BJ (cell line): ENCODE measurements around the gene TBC1D12. TPM values are rescaled to one million over a fixed set of nuclear protein-coding genes. Genes with fewer than 3 reads are reported as not detected.
"Not testable (repeated sequence)": the region's sequence is repeated elsewhere in the genome, so short reads cannot be mapped to it uniquely, and the experiment has no call there.

Experiments
- CTCF ChIA-PET: fragments of 350-600 bp; formaldehyde crosslinking; extraction: SDS; loops from one replicate; lab custom pipeline; 2021; ENCODE audit warnings: antibody characterized with exemption, inconsistent platforms; lab: Yijun Ruan, JAX
- POLR2A ChIA-PET: fragments of 300-600 bp; sonication (Branson Sonifier 250); formaldehyde crosslinking; extraction: SDS; loops from one replicate; lab custom pipeline; 2021; ENCODE audit warnings: antibody characterized with exemption; lab: Charles Lee
- DNase-seq: peaks from one replicate; pipeline ENCODE4 v3.0.0-alpha.2; 2011; ENCODE audit warnings: low read depth
- H3K27me3 ChIP-seq: 2 replicates; pipeline ENCODE4 v1.6.0; 2011; ENCODE audit warnings: low read length; ENCODE audit not compliant: control insufficient read depth, insufficient read depth
- H3K36me3 ChIP-seq: 2 replicates; pipeline ENCODE4 v1.5.1; 2011; ENCODE audit warnings: low read length; ENCODE audit not compliant: control insufficient read depth, insufficient read depth
- H3K4me3 ChIP-seq: 2 replicates; pipeline ENCODE4 v1.5.1; 2011; ENCODE audit warnings: low read depth, mild to moderate bottlenecking, control low read depth, low read length
- polyA plus RNA-seq: library from polyadenylated mRNA; depleted of rRNA; stranded (reverse); fragments of >200 nt; gene quantifications from 2 replicates; pipeline ENCODE4 v1.2.3, GENCODE V29; 2011
- TF ChIP-seq, protein P1 (sequence below): IDR thresholded peaks from 2 replicates; pipeline ENCODE4 v1.5.1; 2011; ENCODE audit warnings: low read depth, mild to moderate bottlenecking, control low read depth, inconsistent platforms, low read length, moderate library complexity; ENCODE audit not compliant: insufficient read depth

Gene TBC1D12
- polyA plus RNA-seq, 1 experiment, result 2.3 TPM

DNA sequence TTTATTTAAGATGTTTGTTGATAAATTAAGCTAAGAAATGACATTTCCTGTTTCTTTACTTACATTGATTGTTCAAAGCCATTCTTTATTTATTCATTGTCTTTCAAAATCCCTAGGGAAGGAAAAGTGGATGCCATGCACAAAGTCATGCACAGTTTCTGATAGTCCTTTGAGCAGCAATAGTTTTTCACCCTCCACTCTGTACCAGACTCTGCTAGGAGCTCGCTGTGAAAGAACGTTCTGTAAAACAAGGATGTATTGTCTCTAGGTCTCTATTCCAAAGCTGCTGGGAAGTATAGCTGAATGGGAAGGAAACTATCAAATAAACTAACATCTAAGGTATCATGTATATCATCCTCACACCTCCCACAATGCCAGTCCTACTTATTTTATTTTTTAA lies 31.8 kb upstream of the TBC1D12 start:
- ChIA-PET CTCF (interaction anchor here (1.1 kb wide), 1 partner anchor 73 kb away, joined by 3 read pairs; no protein-coding TSS in a partner anchor), POLR2A (no interaction called here)
- Histone ChIP-seq H3K27me3 (peaks cover 4% of the 10 kb centered on the region), H3K36me3 (no peaks in the 10 kb centered on the region), H3K4me3 (no peak overlapping the region)
- DNase-seq, result no peak
- TF ChIP-seq, protein P1, sequence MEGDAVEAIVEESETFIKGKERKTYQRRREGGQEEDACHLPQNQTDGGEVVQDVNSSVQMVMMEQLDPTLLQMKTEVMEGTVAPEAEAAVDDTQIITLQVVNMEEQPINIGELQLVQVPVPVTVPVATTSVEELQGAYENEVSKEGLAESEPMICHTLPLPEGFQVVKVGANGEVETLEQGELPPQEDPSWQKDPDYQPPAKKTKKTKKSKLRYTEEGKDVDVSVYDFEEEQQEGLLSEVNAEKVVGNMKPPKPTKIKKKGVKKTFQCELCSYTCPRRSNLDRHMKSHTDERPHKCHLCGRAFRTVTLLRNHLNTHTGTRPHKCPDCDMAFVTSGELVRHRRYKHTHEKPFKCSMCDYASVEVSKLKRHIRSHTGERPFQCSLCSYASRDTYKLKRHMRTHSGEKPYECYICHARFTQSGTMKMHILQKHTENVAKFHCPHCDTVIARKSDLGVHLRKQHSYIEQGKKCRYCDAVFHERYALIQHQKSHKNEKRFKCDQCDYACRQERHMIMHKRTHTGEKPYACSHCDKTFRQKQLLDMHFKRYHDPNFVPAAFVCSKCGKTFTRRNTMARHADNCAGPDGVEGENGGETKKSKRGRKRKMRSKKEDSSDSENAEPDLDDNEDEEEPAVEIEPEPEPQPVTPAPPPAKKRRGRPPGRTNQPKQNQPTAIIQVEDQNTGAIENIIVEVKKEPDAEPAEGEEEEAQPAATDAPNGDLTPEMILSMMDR, result no peak

DNA sequence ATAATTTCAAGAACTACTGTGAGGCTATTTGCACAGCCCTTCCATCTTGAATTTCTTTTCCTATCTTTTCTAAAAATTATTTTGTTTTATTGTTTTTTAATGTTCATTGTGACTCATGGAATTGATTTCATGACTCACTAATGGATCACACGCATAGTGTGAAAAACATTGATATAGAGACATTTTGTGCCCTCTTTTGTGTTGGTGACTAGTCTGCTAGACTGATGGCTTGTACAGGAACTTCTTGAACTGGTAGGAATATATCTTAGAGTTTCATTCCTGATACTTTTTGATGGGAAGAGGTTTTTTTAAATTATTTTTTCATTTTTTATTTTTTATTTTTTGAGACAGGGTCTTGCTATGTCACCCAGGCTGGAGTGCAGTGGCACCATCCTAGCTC lies 27.0 kb upstream of the TBC1D12 start:
- H3K36me3 ChIP-seq, result no peaks in the 10 kb centered on the region
- CTCF ChIA-PET, result no interaction called here
- POLR2A ChIA-PET, result no interaction called here
- H3K27me3 ChIP-seq, result no peaks in the 10 kb centered on the region; the same call in 1 of the 2 replicates
- no peak overlapping the region for H3K4me3 ChIP-seq
- TF ChIP-seq, protein P1, result no peak
- DNase-seq, result no peak

DNA sequence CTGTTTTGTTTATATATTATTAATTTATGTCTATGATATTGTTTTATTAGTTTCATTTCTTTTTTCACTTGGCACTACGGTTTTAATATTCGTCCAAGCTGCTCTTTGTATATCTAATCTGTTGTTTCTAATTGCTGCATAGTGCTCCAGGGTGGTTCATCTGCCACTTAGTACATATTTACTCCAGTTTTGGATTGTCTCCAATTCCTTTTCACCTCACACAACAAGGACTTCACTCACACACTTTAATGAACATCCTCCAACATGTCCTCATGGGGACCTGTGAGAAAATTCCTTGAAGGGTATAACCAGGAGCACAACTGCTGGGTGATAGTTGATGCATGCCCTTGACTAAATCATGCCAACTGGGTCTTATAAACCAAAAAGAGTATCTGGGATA lies 25.5 kb upstream of the TBC1D12 start:
- H3K4me3 ChIP-seq, result no peak overlapping the region
- H3K36me3 ChIP-seq, result no peaks in the 10 kb centered on the region
- TF ChIP-seq, protein P1, result no peak
- DNase-seq, result no peak
- ChIA-PET CTCF (interaction anchor here (0.9 kb wide), 1 partner anchor 56 kb away, joined by 3 read pairs; no protein-coding TSS in a partner anchor), POLR2A (no interaction called here)
- no peaks in the 10 kb centered on the region for H3K27me3 ChIP-seq

DNA sequence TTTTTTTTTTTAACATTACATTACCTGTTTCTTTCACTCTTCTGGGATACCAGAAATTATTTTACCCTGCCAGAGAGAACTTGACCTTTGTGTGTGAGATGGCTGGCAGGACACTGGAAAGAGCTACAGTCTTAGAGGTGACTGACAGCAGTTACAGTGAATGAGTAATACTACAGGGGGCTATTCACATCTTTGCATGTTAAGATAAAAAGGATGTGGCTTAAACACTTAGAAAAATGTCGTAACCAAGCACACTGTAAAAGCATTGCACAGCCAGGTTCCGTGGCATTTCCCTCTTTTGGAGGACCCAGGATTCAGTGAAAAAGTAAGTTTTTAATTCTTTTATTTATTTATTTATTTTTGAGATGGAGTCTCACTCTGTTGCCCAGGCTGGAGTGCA lies 18.8 kb upstream of the TBC1D12 start:
- Histone ChIP-seq H3K36me3 (no peaks in the 10 kb centered on the region), H3K27me3 (no peaks in the 10 kb centered on the region), H3K4me3 (no peak overlapping the region)
- TF ChIP-seq, protein P1, result no peak
- ChIA-PET CTCF (interaction anchor here (1.2 kb wide), 1 partner anchor 20 kb away, joined by 4 read pairs; no protein-coding TSS in a partner anchor), POLR2A (no interaction called here)
- DNase-seq, result no peak

DNA sequence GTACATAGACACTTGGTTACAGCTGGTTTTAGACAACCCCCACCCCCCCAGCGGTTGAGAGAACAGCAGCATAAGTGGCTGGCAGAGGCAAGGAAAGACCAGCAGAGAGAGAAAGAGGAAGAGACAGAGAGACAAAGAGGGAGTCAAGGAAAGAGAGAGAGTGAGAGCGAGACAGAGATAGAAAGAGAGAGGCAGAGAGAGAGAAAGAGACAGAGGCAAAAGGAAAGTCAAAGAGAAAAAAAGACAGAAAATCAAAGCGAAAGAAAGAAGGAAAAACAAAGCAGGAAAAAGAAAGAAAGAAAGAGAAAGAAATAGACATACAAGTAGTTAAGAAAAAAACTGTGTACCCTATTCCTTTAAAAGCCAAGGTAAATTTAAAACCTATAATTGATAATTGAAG lies 16.6 kb upstream of the TBC1D12 start:
- DNase-seq, H3K4me3 ChIP-seq, CTCF ChIA-PET, H3K27me3 ChIP-seq, H3K36me3 ChIP-seq, POLR2A ChIA-PET: not testable (repeated sequence)

DNA sequence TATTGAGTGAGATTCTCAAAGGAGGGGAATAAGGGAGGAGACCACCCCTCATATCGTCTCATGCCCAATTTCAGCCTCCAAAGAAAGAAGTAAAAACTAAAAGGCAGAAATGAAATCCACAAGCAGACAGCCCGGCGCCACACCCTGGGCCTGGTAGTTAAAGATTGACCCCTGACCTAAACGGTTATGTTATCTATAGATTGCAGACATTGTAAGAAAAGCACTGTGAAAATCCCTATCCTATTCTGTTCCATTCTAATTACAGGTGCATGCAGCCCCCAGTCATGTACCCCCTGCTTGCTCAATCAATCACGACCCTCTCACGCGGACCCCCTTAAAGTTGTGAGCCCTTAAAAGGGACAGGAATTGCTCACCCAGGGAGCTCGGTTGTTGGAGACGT lies 10.2 kb upstream of the TBC1D12 start:
- POLR2A ChIA-PET, DNase-seq, H3K4me3 ChIP-seq, H3K27me3 ChIP-seq, H3K36me3 ChIP-seq: not testable (repeated sequence)
- CTCF ChIA-PET, result interaction anchor here (1.5 kb wide), 1 partner anchor 71 kb away, joined by 3 read pairs; no protein-coding TSS in a partner anchor
